HepG2 (cell line): ENCODE measurements around the gene ANKRD55. TPM values are rescaled to one million over a fixed set of nuclear protein-coding genes. Genes with fewer than 3 reads are reported as not detected.

Experiments
- BCL3 ChIP-seq: sonication (generic); formaldehyde crosslinking; IDR thresholded peaks from 2 replicates; pipeline ENCODE4 v1.5.1; 2020; ENCODE audit warnings: mild to moderate bottlenecking, missing genetic modification reagents, moderate library complexity
- DR1 ChIP-seq: sonication (generic); formaldehyde crosslinking; IDR thresholded peaks from 2 replicates; pipeline ENCODE4 v1.8.0; 2021; ENCODE audit warnings: mild to moderate bottlenecking, missing genetic modification reagents, inconsistent platforms
- E2F2 ChIP-seq: sonication (generic); formaldehyde crosslinking; IDR thresholded peaks from 2 replicates; pipeline ENCODE4 v1.4.0; 2020; ENCODE audit warnings: missing genetic modification reagents, borderline replicate concordance
- MEF2D ChIP-seq: sonication (generic); formaldehyde crosslinking; IDR thresholded peaks from 2 replicates; pipeline ENCODE4 v1.5.1; 2020; ENCODE audit warnings: mild to moderate bottlenecking, missing genetic modification reagents
- MEIS1 ChIP-seq: sonication (generic); formaldehyde crosslinking; IDR thresholded peaks from 2 replicates; pipeline ENCODE4 v1.9.0; 2021; ENCODE audit warnings: mild to moderate bottlenecking, missing genetic modification reagents, moderate library complexity, borderline replicate concordance
- PRDM4 ChIP-seq: sonication (generic); formaldehyde crosslinking; IDR thresholded peaks from 2 replicates; pipeline ENCODE4 v1.9.0; 2021; ENCODE audit warnings: missing genetic modification reagents, borderline replicate concordance
- RBFOX2 ChIP-seq: fragments of 200-400 bp; formaldehyde crosslinking; IDR thresholded peaks from 2 replicates; pipeline ENCODE4 v1.6.1; 2017; ENCODE audit warnings: low read depth, mild to moderate bottlenecking, low read length
- TEF ChIP-seq: sonication (generic); formaldehyde crosslinking; IDR thresholded peaks from 2 replicates; pipeline ENCODE4 v1.5.0; 2020; ENCODE audit warnings: missing genetic modification reagents
- ZFP36L1 ChIP-seq: sonication (generic); formaldehyde crosslinking; IDR thresholded peaks from 2 replicates; pipeline ENCODE4 v1.8.0; 2022; ENCODE audit warnings: mild to moderate bottlenecking, missing genetic modification reagents, moderate library complexity
- ZNF160 ChIP-seq: sonication (generic); formaldehyde crosslinking; IDR thresholded peaks from 2 replicates; pipeline ENCODE4 v1.8.0; 2022; ENCODE audit warnings: mild to moderate bottlenecking, inconsistent platforms, missing genetic modification reagents
- ZNF318 ChIP-seq: sonication (generic); formaldehyde crosslinking; IDR thresholded peaks from 2 replicates; pipeline ENCODE4 v1.4.0; 2020; ENCODE audit warnings: mild to moderate bottlenecking, missing genetic modification reagents
- ZNF496 ChIP-seq: sonication (generic); formaldehyde crosslinking; IDR thresholded peaks from 2 replicates; pipeline ENCODE4 v1.8.1; 2023; ENCODE audit warnings: mild to moderate bottlenecking, moderate library complexity, missing genetic modification reagents; ENCODE audit not compliant: insufficient replicate concordance
- polyA plus RNA-seq, 8 experiments: library from polyadenylated mRNA; depleted of rRNA in 3 of 8; stranded (reverse) in 7 of 8; unstranded in 1 of 8; fragments of >200 nt; fragmentation: Illumina TruSeq in 4 of 8; extraction: Trizol in 4 of 8; gene quantifications; 2 replicates each; pipeline versions ENCODE4 v1.2.1 to v1.2.3, GENCODE V29; 2011 to 2016; ENCODE audit warnings: low read depth in 4 of 8, missing spikeins in 1 of 8, mixed read lengths in 1 of 8; ENCODE audit not compliant: insufficient read depth in 1 of 8
- total RNA-seq, 5 experiments: library from RNA; depleted of rRNA; stranded (reverse); fragments of >200 nt; fragmentation: Illumina TruSeq; extraction: Trizol; gene quantifications; 2 replicates each; pipeline ENCODE4 v1.2.3, GENCODE V29; 2016; ENCODE audit warnings: low read depth in 1 of 5

Gene ANKRD55
- total and polyA plus RNA-seq, 2 of the 13 experiments (the other 11 are each of a cell fraction or from before 2014, with no cell fraction given): 0.11 to 0.28 TPM

- TF ChIP-seq ZNF318: no peak
- TF ChIP-seq TEF (CRISPR knock-in tag): no peak
- no peak for TF ChIP-seq ZFP36L1 (CRISPR knock-in tag)
- no peak for TF ChIP-seq PRDM4 (CRISPR knock-in tag)
- TF ChIP-seq BCL3: no peak
- TF ChIP-seq ZNF160 (CRISPR knock-in tag): no peak
- no peak for TF ChIP-seq ZNF496 (CRISPR knock-in tag)
- TF ChIP-seq RBFOX2: peak; percentile 53; the same call in 1 of the 2 replicates
- no peak for TF ChIP-seq E2F2 (CRISPR knock-in tag)
- TF ChIP-seq MEF2D: peak; percentile 87; the same call in 1 of the 2 replicates
- peak; percentile 96; the same call in 1 of the 2 replicates for TF ChIP-seq MEIS1 (CRISPR knock-in tag)
- no peak for TF ChIP-seq DR1 (CRISPR knock-in tag)
Observed at GRCh38 chr5:56123531-56124243, 109.4 kb downstream of the ANKRD55 start (continued).
